ENCODE results near the gene TMEM94. TPM values are rescaled to one million over a fixed set of nuclear protein-coding genes. Genes with fewer than 3 reads are reported as not detected.

Gene TMEM94
- total and polyA plus RNA-seq, 2 of the 8 experiments (the other 6 are each of a cell fraction or from before 2014, with no cell fraction given), result 54.8 to 69.9 TPM

GRCh38 chr17:75535871-75536270 is 79.4 kb downstream of the TMEM94 start (continued):
- TF ChIP-seq, protein P1, sequence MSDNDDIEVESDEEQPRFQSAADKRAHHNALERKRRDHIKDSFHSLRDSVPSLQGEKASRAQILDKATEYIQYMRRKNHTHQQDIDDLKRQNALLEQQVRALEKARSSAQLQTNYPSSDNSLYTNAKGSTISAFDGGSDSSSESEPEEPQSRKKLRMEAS (IDR thresholded peaks at IDR 0.05), result no peak
- TF ChIP-seq TAF1 (IDR thresholded peaks at IDR 0.05; ENCODE audit: low read depth, low read length) (no peak), YY1 (IDR thresholded peaks at IDR 0.05; ENCODE audit: low read depth, low read length) (no peak), EGR1 (IDR thresholded peaks at IDR 0.05; ENCODE audit: borderline replicate concordance, low read depth, low read length) (no peak), ZNF274 (IDR thresholded peaks at IDR 0.05; ENCODE audit: borderline replicate concordance, extremely low read depth, low read length) (no peak), RAD21 (IDR thresholded peaks at IDR 0.05 in 1 of 2, conservative IDR thresholded peaks at IDR 0.05 in 1 of 2; ENCODE audit: low read depth in 2 of 2, low read length in 2 of 2) (no peak), CBX8 (IDR thresholded peaks at IDR 0.05; ENCODE audit: borderline replicate concordance, low read depth, low read length) (no peak)

Data from H1 (cell line).